ENCODE data around the gene COL1A1. TPM values are rescaled to one million over a fixed set of nuclear protein-coding genes. Genes with fewer than 3 reads are reported as not detected.

Gene COL1A1
- total RNA-seq = 28.2 TPM
- long read RNA-seq, full-length matches to known transcripts = 18 of 31 reads
- long read RNA-seq, partial matches to known transcripts = 12 of 31 reads
- long read RNA-seq, other reads (novel, unspliced or antisense) = 1 of 31 reads

DNA sequence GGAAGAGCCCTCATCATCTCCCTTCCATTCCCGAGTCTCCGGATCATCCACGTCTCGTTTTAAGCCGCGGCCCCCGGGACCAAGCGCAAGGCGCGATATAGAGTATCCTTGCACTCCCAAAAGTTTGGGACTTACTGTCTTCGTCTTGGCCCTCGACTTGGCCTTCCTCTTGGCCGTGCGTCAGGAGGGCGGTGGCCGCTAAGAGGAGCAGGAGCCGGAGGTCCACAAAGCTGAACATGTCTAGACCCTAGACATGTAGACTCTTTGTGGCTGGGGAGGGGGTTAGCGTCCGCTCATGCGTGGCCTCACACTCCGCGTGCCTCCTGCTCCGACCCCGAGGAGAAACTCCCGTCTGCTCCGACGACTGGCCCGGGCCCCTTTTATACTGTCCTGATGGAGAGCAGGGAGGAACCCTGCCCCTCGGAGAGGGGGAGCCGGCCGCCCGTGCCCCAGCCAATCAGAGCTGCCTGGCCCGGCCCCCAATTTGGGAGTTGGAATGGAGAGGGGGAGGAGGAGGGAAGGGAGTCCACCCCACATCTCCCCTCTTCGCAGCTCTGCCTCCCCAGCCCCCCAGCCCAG, at the start of gene COL1A1:
Gene COL1A1 (minus strand): TSS at position 356 of the 579 bp plus-strand sequence. CDS start 118 bp downstream, at position 238.
- DNase-seq (ENCODE audit: missing footprints) (peak; percentile 89), ATAC-seq (peak; percentile 51)
- intact Hi-C loops (cut with DNase I) = no loop called here

DNA sequence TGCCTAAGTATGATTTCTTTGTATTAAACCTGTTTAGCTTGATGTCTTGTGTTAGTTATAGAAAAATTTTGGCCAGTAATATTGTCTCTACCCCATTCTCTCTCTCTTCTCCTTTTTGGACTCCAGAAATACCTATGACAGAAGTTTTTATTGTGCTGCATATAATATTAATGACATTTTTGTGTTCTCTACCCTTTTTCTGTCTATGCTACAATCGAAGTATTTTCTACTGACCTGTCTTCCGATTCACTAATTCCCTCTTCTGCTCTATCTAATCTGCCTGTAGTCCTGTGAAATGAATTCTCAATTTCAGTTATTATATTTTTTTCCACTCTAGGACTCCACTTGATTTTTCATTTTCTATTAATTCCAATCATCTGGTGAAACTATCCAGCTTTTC, 46.8 kb upstream of the COL1A1 start:
- intact Hi-C loops (cut with DNase I) = no loop called here
- ATAC-seq = no peak
- DNase-seq (ENCODE audit: missing footprints) = no peak

DNA sequence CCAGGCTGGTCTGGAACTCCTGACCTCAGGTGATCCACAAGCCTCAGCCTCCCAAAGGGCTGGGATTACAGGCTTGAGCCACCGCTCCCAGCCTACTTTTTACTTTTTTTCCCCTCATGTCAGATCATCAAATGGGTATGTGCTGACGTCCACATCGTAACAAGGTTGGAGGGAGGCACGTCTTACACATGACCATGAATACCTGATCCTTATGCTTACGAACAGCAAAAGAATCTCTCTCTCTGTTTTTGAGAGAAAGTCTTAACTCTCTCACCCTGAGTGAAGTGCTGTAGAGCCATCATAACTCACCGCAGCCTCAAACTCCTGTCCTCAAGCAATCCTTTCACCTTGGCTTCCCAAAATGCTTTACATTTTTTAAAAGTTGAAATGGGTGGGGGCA, 43.3 kb upstream of the COL1A1 start:
- DNase-seq (ENCODE audit: missing footprints) (no peak), ATAC-seq (no peak)
- intact Hi-C loops (cut with DNase I) = no loop called here

DNA sequence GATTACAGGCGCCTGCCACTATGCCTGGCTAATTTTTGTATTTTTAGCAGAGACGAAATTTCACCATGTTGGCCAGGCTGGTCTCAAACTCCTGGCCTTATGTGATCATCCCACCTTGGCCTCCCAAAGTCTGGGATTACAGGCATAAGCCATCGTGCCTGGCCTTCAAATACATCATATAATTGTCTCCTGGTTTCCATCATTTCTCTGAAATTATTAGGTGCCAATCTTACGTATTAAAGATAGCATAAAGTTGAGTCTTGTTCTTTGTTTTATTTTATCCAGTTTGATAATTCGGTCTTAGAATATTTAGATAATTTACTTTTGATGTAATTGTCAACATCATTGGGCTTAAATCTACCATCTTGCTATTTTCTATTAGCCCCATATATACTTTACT, 40.0 kb upstream of the COL1A1 start:
- intact Hi-C loops (cut with DNase I) = no loop called here
- no peak for ATAC-seq
- no peak for DNase-seq (ENCODE audit: missing footprints)

DNA sequence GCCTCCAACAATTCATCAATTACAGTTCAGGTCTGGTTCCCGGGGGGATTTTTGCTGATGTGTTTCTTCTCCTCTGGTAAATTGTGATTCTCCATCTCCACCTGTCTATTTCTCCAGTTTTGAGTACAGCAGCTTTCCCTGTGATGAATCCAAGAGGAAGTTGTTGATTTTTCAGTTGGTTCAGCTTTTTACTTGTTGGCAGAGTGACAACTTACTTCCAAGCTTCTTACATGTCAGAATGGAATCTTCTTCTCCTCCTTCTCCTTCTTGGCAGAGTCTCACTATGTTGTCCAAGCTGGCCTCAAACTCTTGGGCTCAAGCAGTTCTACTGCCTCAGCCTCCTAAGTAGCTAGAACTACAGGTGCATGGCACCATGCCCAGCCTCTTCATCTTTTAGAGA, 39.4 kb upstream of the COL1A1 start:
- no peak for ATAC-seq
- intact Hi-C loops (cut with DNase I) = no loop called here
- no peak for DNase-seq (ENCODE audit: missing footprints)

DNA sequence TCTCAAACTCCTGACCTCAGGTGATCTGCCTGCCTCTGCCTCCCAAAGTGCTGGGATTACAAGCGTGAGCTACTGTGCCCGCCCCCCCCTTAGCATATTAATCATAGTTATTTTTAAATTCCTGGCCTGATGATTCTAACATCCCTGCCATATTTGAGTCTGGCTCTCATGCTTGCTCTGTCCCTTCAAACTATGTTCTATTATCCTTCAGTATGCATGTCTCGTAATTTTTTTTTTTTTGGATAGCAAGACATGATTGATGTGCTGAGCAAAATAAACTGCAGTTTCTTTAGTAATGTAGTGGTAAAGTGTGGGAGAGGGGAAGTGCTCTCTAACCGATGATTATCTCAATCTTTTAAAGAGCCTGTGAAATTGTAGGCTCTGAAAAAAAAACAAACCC, 38.5 kb upstream of the COL1A1 start:
- intact Hi-C loops (cut with DNase I) = no loop called here
- ATAC-seq (no peak), DNase-seq (ENCODE audit: missing footprints) (no peak)

DNA sequence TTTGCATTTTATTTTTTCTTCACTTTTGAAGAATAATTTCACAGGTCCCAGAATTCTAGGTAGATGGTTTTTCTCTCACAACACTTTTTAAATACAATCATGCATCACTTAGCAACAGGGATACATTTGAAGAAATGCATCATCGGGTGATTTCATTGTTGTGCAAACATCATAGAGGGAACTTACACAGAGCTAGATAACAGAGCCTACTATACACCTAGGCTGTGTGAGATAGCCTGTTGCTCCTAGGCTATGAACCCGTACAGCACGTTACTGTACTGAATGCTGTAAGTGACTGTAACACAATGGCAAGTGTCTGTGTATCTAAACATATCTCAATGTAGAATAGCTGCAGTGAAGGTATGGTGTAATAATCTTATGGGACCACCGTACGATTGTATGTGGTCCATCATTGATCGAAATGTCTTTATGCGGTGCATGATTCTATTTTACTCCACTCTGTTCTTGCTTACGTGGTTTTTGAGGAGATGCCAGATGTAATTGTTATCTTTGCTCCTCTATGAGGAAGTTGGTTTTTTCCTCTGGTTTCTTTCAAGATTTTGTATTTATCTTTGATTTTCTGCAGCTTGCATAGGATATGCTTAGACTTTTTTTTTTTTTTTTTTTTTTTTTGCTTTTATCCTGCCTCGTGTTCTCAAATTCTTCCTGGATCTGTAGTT, 37.3 kb upstream of the COL1A1 start:
- no peak for ATAC-seq
- DNase-seq (ENCODE audit: missing footprints) = no peak
- intact Hi-C loops (cut with DNase I) = no loop called here

DNA sequence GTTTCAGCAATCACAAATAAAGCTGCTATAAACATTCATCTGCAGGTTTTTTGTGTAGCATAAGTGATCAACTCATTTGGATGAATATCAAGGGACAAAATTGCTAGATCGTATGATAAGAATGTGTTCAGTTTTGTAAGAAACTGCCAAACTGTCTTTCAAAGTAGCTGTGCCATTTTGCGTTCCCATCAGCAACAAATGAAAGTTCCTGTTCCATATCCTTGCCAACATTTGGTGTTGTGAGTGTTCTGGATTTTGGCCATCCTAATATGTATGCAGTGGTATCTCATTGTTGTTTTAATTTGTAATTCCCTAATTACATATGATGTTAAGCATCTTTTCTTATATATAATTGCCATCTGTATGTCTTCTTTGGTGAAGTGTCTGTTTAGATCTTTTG, 36.5 kb upstream of the COL1A1 start:
- intact Hi-C loops (cut with DNase I) = no loop called here
- ATAC-seq = no peak

DNA sequence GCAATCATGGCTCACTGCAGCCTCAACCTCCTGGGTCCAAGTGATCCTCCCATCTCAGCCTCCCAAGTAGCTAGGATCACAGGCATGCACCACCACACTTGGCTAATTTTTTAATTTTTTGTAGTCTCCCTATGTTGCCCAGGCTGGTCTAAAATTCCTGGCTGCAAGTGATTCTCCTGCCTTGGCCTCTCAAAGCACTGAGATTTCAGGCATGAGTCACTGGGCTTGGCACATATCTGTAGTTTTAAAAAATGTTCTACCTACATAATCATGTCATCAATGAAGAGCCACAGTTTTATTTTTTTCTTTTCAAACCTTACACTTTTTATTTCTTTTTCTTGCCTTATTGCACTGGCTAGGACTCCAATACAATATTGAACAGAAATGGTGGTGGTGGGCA, 33.1 kb upstream of the COL1A1 start:
- DNase-seq (ENCODE audit: missing footprints) (no peak), ATAC-seq (no peak)
- intact Hi-C loops (cut with DNase I) = no loop called here

More for the DNA sequence above, 36.5 kb upstream of the COL1A1 start:
- DNase-seq (ENCODE audit: missing footprints) = no peak

DNA sequence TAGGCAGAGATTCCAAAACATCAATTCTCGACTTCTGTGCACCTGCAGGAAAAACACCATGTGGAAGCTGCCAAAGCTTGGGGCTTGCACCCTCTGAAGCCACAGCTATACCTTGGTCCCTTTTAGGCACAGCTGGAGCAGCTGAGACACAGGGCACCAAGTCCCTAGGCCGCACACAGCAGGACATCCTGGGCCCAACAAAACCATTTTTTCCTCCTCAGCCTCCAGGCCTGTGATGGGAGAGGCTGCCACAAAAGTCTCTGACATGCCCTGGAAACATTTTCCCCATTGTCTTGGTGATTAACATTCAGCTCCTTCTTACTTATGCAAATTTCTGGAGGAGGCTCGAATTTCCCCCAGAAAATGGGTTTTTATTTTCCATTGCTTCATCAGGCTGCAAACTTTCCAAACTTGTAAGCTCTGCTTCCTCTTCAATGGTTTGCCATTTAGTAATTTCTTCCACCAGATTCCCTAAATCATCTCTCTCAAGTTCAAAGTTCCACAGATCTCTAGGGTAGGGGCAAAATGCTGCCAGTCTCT, 24.3 kb upstream of the COL1A1 start:
- ATAC-seq = no peak
- DNase-seq (ENCODE audit: missing footprints) = no peak

DNA sequence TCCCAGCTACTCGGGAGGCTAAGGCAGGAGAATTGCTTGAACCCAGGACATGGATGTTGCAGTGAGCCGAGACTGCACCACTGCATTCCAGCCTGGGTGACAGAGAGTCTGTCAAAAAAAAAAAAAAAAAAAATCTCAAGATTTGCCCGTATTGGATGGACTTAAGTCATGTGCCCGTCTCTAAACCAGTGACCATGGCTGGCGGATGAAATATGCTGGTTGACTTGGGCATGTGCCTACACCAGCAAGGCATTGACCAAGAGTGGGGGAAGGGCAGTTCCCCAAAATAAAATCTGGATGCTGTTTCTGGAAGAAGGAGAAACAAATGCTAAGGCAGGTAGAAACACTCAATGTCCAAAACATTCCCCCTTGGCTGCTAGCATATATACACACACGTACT, 21.5 kb upstream of the COL1A1 start:
- intact Hi-C loops (cut with DNase I) = no loop called here
- ATAC-seq = no peak
- no peak for DNase-seq (ENCODE audit: missing footprints)

More for the DNA sequence above, 24.3 kb upstream of the COL1A1 start:
- intact Hi-C loops (cut with DNase I) = no loop called here

DNA sequence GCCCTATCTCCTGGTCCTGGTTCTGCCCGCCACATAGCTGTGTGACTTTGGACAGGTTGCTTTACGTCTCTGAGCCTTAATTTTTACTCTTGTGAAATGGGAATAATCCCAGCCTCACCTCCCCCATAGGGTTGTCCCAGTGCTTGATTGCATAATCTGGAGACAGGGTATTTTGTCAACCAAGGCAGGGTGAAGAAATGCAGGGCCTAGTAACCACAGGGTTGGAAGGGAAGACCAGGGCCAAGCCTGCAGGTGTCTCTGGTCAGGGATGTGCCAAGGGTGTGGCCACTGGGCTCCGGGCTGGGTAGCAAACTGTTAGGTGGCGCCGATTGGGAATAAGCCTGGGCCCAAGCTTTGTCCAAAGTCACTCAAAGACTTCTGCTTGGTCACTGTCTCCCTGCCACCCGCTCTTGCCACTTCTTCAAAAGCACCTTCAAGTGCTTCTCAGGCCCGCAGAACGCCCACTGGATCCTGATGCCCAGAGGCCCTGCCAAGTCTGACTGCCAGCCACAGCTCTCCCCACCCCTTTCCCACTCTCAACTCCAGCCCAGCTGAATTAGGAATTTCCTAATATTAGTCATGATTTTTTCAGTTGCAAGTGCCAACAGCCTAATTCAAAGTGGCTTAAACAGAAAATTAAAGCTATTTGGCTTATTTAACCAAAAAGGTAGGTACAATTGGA, 20.6 kb upstream of the COL1A1 start:
- intact Hi-C loops (cut with DNase I) = no loop called here
- ATAC-seq (peak; percentile 70), DNase-seq (ENCODE audit: missing footprints) (peak; percentile 65)

DNA sequence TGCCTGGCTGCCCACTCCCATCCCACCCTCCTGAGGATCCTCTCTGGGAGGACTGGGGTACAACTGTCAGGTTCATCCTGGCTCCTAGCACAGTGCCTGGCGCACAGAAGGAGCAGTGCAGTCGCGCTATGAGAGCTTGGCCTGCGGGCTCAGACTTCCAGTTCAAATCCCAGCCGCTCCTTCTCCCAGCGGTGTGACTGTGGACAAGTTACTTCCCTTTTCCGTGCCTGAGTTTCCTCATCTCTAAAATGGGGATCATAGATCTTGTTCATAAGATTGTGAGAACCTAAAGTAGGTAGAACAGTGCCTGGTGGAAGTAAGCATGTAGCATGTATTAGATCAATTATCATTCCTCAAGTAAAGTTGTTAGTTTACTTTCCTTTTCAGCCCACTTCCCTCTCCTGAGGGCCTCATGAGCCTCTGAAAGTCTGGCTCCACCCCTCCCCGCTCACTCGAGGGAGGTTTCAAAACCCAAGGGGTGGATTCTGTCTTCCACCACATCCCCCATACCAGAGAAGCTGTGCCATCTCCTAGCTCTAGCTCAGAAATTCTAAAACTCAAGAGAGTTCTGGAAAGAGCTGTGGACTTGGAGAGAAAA, 19.9 kb upstream of the COL1A1 start:
- ATAC-seq = no peak

DNA sequence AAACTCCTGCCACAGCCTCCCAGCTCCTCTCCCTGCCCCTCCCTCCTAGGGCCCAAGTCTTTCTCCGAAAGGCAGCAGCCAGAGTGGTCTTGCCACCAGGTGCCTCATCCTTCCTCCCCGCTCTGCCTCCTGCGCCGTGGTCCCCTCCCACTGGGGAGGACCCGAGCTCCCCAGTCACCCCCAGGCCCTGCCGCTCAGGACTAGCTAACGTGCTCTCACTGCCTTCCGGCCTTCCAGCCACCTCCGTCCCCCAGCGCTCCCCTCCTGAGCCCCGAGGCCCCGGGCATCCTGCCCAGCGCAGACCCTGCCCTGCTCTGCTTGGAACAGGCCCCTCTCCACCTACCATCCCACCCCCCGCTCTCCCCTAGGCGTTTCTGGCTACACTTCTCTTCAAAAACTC, 19.4 kb upstream of the COL1A1 start:
- no peak for DNase-seq (ENCODE audit: missing footprints)
- intact Hi-C loops (cut with DNase I) = no loop called here
- no peak for ATAC-seq

More for the DNA sequence above, 19.9 kb upstream of the COL1A1 start:
- DNase-seq (ENCODE audit: missing footprints) = peak; percentile 68
- intact Hi-C loops (cut with DNase I) = no loop called here

DNA sequence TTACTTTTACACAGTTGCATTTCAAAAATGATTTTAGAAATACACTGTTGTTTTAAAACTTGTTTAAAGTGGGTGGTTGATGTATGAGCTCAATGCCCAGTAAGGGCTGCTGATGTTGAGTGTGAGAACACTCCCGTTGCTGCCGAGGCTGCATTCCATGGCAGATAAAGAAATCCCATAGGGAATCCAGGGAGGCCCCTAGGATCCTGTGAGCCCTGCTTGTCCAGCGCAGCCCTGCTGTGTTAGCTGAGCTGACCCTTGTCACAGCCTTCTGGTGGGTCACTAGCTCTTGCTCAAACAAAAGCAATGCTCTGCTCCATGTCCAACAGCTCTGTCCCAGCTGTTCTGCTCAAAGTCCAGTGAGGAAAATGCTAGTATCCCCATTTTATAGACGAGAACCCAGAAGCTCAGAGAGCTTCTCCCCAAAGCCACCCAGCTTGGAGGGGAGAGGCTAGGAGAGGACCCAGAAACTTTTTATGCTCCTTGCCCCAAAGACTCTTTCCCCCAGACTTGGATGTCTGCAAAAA, 18.6 kb upstream of the COL1A1 start:
- intact Hi-C loops (cut with DNase I) = no loop called here
- peak; percentile 72 for DNase-seq (ENCODE audit: missing footprints)
- peak; percentile 32 for ATAC-seq

DNA sequence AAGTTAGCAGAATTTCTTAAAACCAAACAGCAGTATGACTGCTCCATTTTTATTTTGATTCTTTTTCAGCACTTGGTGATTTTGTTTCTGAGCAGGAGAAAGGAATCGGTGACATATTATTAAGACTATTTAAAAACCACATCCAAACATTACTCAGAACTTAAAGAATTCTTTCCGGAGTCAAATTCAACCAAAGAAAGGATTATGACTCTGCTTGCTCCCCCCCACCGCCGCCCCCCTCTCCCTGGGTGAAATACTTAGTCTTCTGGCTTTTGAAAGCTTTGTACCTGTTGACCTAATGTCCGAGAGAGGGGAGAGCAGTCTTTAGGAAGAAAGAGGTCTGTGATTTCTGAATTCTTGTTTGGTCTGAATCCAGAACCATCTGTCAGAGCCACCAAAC, 17.9 kb upstream of the COL1A1 start:
- intact Hi-C loops (cut with DNase I) = no loop called here
- no peak for ATAC-seq

DNA sequence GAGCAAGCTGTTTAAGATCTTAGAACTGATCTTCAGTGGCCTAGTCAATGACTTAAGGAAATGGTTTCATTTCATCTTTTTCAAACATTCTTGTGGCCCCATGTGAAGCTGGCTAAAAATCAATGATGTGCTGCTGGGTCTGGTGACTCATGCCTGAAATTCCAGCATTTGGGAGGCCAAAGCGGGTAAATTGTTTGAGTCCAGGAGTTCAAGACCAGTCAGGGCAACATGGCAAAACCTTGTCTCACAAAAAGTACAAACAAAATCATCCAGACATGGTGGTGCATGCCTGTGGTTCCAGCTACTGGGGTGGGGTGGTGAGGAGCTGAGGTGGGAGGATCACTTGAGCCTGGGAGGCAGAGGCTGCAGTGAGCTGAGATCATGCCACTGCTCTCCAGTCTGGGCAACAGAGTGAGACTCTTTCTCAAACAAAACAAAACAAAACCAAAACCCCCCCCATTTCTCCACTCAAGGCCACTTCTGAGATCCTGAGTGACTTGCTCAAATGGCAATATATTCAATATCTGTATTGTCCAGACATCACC, 17.4 kb upstream of the COL1A1 start:
- intact Hi-C loops (cut with DNase I) = no loop called here
- no peak for DNase-seq (ENCODE audit: missing footprints)

More for the DNA sequence above, 17.9 kb upstream of the COL1A1 start:
- DNase-seq (ENCODE audit: missing footprints) = no peak

DNA sequence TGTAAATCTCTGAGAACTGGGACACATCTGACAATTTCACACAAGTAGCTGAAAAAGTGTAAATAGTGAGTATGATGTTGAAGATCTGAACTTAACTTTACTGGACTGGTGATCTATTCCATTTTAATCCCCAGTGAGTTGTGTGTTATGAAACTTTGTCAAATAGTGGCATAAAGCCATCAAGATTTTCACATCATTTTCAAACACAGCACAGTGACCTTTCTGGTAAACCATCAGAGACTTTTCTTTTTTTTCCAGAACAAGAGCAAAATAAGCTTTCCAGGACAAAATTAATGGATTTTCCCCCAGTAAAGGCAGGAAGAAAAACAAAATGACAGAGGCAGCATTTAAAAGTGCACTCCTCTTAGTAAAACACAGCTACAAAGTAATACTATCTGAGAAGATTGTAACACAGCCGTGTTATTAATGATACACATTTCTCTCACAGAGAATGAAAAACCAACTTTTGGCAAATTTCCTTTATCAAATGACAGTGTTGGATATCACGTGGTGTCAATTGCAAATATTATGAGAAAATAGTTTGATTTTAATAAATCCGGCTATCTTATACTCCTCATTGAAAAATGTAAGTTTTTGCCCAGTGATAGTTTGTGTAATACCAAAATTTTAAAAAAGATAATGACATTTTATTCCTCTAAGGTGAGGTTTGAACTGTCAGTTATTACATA, 16.8 kb upstream of the COL1A1 start:
- DNase-seq (ENCODE audit: missing footprints) (no peak), ATAC-seq (peak; percentile 65)
- intact Hi-C loops (cut with DNase I) = no loop called here

More for the DNA sequence above, 17.4 kb upstream of the COL1A1 start:
- ATAC-seq = no peak

Measured in Right ventricle myocardium inferior (tissue), 1 donor.